Esophagus squamous epithelium (tissue), 4 donors: ENCODE data around the gene PEX12.

ENCODE experiments used
- CTCF ChIP-seq, 6 experiments: fragments of 450-650 bp in 4 of 6; fragments of 200-600 bp in 2 of 6; sonication (generic) in 2 of 6; IDR thresholded peaks; one replicate each; pipeline ENCODE4 v1.5.1; 2016 to 2019; ENCODE audit warnings: antibody characterized with exemption in 6 of 6, mild to moderate bottlenecking in 4 of 6, moderate library complexity in 4 of 6
- POLR2A ChIP-seq, 4 donors: fragments of 450-650 bp; IDR thresholded peaks; one replicate each; pipeline ENCODE4 v1.6.1; 2017; ENCODE audit warnings: antibody characterized with exemption in 4 of 4, mild to moderate bottlenecking in 4 of 4, moderate library complexity in 3 of 4

DNA sequence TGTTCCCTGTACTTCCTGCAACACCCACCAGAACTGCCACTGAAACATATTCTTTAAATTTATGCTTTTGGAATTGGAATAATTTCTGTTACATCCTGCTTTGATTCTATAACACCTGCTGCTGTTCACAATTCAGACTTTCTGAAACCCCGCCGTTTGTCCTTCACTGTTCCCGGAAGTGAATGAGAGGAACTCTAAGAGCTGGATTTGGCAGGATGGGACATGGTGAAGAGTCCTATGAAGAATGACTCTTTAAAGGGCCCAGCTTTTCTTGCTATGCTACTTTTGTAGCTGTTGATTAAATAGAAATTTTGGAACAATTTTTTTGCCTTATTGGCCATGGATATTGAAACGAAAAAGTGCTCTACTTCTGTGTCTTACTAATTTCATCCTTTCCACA is 17.7 kb upstream of the PEX12 start:
- TF ChIP-seq CTCF (IDR thresholded peaks at IDR 0.05) (no peak), POLR2A (IDR thresholded peaks at IDR 0.05) (no peak)
